ENCODE data around the gene SLC24A1. TPM values are rescaled to one million over a fixed set of nuclear protein-coding genes. Genes with fewer than 3 reads are reported as not detected.

Gene SLC24A1
- total and polyA plus RNA-seq, 2 experiments from 2014 or later, result 4.9 to 7.2 TPM

DNA sequence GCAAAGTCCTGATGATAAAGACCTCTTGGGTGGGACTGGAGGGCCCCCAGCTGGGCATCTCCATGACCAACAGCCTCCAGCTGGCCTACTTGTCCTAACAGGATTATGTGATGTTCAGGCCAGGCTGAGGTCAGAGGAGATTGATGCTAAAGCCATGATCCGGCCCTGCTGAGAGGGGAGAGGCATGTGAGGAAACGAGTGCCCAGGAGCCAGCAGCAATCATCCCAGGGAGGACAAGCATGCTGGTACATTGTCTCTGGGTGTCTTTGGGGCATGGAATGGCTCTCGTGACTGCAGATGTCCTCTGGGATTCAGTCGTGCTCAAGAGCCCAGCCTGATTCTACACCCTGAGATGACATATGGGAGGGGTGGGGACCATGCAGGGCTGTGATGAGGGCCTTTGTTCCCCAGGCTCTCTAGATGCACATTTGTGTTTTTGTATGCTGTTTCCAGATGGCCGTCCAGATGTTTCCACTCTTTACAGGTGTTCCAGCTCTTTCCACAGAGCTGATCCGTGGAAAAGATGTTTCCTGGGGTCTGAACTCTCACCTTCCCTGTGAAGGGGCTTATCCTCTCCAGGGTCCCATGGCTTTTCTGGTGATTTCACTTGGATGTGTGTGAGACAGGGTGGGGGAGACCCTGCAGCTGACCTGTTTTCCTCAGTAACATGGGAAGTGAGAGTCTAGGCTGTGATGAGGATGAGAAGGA is 20.2 kb downstream of the SLC24A1 start:
- Histone ChIP-seq H3K27me3 (replicated peaks; ENCODE audit: insufficient read depth) (no peaks in the 10 kb centered on the region), H3K9me2 (ENCODE audit: insufficient read depth) (no peaks in the 10 kb centered on the region), H3K9me3 (ENCODE audit: low read depth) (no peaks in the 10 kb centered on the region), H3K4me1 (ENCODE audit: insufficient read depth) (peaks cover 8% of the 10 kb centered on the region), H3K79me2 (ENCODE audit: insufficient read depth) (no peaks in the 10 kb centered on the region), H3K4me2 (ENCODE audit: unreplicated experiment) (no peak overlapping the region), H3K4me3 (no peak overlapping the region), H4K20me1 (ENCODE audit: insufficient read depth) (no peaks in the 10 kb centered on the region), H2AFZ (no peak overlapping the region), H3K9ac (no peak overlapping the region), H3K27ac (no peak overlapping the region), H3K36me3 (ENCODE audit: low read depth) (no peaks in the 10 kb centered on the region), H3F3A (ENCODE audit: insufficient read depth) (no peaks in the 10 kb centered on the region)
- WGBS, 2 experiments (ENCODE audit: low coverage in 1 of 2, low lambda C conversion rate in 2 of 2, missing lambda C conversion rate in 2 of 2), result 41 to 43% methylated on average over 6 of the region's 6 CpGs
- in situ Hi-C loops (cut with MboI), result no loop called here
- no peak for DNase-seq
- no peak for TF ChIP-seq EZH2phosphoT487 (IDR thresholded peaks at IDR 0.05; ENCODE audit: insufficient read depth, low read depth)
- TF ChIP-seq EZH2 (IDR thresholded peaks at IDR 0.05; ENCODE audit: insufficient read depth, poor library complexity, severe bottlenecking), result no peak

DNA sequence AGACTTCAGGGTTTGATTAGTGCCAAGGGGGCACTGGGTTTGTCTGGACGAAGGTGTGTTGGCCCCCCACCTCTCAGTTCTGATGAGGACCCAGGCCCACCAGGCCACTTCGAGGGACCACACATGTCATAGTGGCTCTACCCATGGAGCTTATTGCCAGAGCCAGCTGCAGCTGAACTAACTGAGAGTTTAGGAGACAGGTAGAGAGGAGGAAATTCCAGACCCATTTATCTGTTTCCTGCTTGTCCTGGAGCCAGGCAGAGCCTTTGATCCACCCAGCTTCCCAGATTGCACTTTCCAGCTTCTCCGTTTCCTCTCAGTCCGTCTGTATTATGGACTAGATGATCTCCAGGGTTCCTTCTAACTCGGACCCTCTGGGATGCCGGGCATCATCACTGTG is 20.9 kb downstream of the SLC24A1 start:
- Histone ChIP-seq H3K27me3 (replicated peaks; ENCODE audit: insufficient read depth) (no peaks in the 10 kb centered on the region), H3K4me1 (ENCODE audit: insufficient read depth) (peaks cover 8% of the 10 kb centered on the region), H3K9me2 (ENCODE audit: insufficient read depth) (no peaks in the 10 kb centered on the region), H3K36me3 (ENCODE audit: low read depth) (no peaks in the 10 kb centered on the region), H3K9ac (no peak overlapping the region), H4K20me1 (ENCODE audit: insufficient read depth) (no peaks in the 10 kb centered on the region), H2AFZ (no peak overlapping the region), H3K9me3 (ENCODE audit: low read depth) (no peaks in the 10 kb centered on the region), H3K79me2 (ENCODE audit: insufficient read depth) (no peaks in the 10 kb centered on the region), H3K27ac (no peak overlapping the region), H3F3A (ENCODE audit: insufficient read depth) (no peaks in the 10 kb centered on the region), H3K4me3 (no peak overlapping the region), H3K4me2 (ENCODE audit: unreplicated experiment) (no peak overlapping the region)
- DNase-seq, result no peak
- 26 to 29% methylated on average over 6 of the region's 6 CpGs for WGBS, 2 experiments (ENCODE audit: low coverage in 1 of 2, low lambda C conversion rate in 2 of 2, missing lambda C conversion rate in 2 of 2)
- in situ Hi-C loops (cut with MboI), result no loop called here
- TF ChIP-seq EZH2 (IDR thresholded peaks at IDR 0.05; ENCODE audit: insufficient read depth, poor library complexity, severe bottlenecking), result no peak
- TF ChIP-seq EZH2phosphoT487 (IDR thresholded peaks at IDR 0.05; ENCODE audit: insufficient read depth, low read depth), result no peak

DNA sequence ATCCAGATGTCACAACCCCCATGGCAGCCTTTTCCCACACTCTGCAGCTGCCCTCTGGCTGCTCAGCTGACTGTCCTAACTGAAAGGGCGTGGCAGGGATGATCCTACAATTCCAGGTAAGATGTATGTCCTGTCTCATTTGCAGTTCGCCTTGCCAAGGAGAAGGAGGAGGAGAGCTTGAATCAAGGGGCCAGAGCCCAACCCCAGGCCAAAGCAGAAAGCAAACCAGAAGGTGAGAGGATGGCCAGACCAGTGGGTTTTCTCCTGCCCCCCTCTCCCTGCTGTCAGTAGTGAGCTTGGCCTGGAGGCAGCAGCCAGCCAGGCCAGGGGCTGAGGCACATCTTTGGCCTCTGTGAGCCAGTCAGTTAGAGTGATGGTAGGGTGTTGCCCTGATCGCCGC is 22.5 kb downstream of the SLC24A1 start:
- Histone ChIP-seq H3K27me3 (replicated peaks; ENCODE audit: insufficient read depth) (no peaks in the 10 kb centered on the region), H3K9ac (no peak overlapping the region), H3K9me3 (ENCODE audit: low read depth) (no peaks in the 10 kb centered on the region), H3K79me2 (ENCODE audit: insufficient read depth) (no peaks in the 10 kb centered on the region), H3K4me3 (no peak overlapping the region), H4K20me1 (ENCODE audit: insufficient read depth) (no peaks in the 10 kb centered on the region), H3F3A (ENCODE audit: insufficient read depth) (no peaks in the 10 kb centered on the region), H3K4me1 (ENCODE audit: insufficient read depth) (peaks cover 5% of the 10 kb centered on the region), H3K9me2 (ENCODE audit: insufficient read depth) (no peaks in the 10 kb centered on the region), H2AFZ (no peak overlapping the region), H3K36me3 (ENCODE audit: low read depth) (no peaks in the 10 kb centered on the region), H3K27ac (no peak overlapping the region), H3K4me2 (ENCODE audit: unreplicated experiment) (no peak overlapping the region)
- in situ Hi-C loops (cut with MboI), result no loop called here
- no peak for DNase-seq
- 96 to 98% methylated on average over 3 to 4 of the region's 4 CpGs for WGBS, 2 experiments (ENCODE audit: low coverage in 1 of 2, low lambda C conversion rate in 2 of 2, missing lambda C conversion rate in 2 of 2)
- TF ChIP-seq EZH2phosphoT487 (IDR thresholded peaks at IDR 0.05; ENCODE audit: insufficient read depth, low read depth) (no peak), EZH2 (IDR thresholded peaks at IDR 0.05; ENCODE audit: insufficient read depth, poor library complexity, severe bottlenecking) (no peak)

DNA sequence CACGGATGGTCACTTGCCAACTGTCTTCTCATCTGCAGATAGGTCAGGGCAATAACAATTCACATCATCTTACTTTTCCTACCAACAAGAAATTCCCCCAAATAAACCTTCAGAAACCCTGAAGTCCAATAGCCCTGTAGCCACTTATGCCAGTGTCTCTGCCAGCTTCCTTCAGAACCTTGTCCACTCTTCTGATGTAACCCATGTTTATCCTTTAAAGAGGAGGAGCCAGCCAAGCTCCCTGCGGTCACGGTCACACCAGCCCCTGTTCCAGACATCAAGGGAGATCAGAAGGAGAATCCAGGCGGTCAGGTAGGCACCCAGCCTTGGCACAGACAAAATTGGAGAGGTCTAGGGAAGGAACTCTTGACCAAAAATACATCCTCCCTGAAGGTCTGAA is 23.7 kb downstream of the SLC24A1 start:
- no peak for DNase-seq
- in situ Hi-C loops (cut with MboI), result no loop called here
- Histone ChIP-seq H3K36me3 (ENCODE audit: low read depth) (no peaks in the 10 kb centered on the region), H3F3A (ENCODE audit: insufficient read depth) (no peaks in the 10 kb centered on the region), H3K27me3 (replicated peaks; ENCODE audit: insufficient read depth) (no peaks in the 10 kb centered on the region), H3K79me2 (ENCODE audit: insufficient read depth) (no peaks in the 10 kb centered on the region), H3K4me3 (no peak overlapping the region), H3K9ac (no peak overlapping the region), H3K9me3 (ENCODE audit: low read depth) (no peaks in the 10 kb centered on the region), H4K20me1 (ENCODE audit: insufficient read depth) (no peaks in the 10 kb centered on the region), H3K4me2 (ENCODE audit: unreplicated experiment) (no peak overlapping the region), H3K27ac (no peak overlapping the region), H2AFZ (no peak overlapping the region), H3K4me1 (ENCODE audit: insufficient read depth) (peaks cover 5% of the 10 kb centered on the region), H3K9me2 (ENCODE audit: insufficient read depth) (no peaks in the 10 kb centered on the region)
- TF ChIP-seq EZH2 (IDR thresholded peaks at IDR 0.05; ENCODE audit: insufficient read depth, poor library complexity, severe bottlenecking), result no peak
- TF ChIP-seq EZH2phosphoT487 (IDR thresholded peaks at IDR 0.05; ENCODE audit: insufficient read depth, low read depth), result no peak
- WGBS, 2 experiments (ENCODE audit: low coverage in 1 of 2, low lambda C conversion rate in 2 of 2, missing lambda C conversion rate in 2 of 2), result 91 to 96% methylated on average over 4 of the region's 4 CpGs

All from GM23248 (cell line).